GM12873 (cell line): ENCODE measurements around the gene TMEM233.

Experiments used
- CTCF ChIP-seq: IDR thresholded peaks from 2 replicates; pipeline ENCODE4 v1.5.1; 2012; ENCODE audit warnings: low read depth, mild to moderate bottlenecking, moderate library complexity, low read length, control low read depth; ENCODE audit not compliant: insufficient read depth; ENCODE audit errors: missing control alignments

TMEM233 gene

GRCh38 chr12:119613319-119613936 lies 19.9 kb downstream of the TMEM233 start:
- TF ChIP-seq CTCF = no peak

- no peak for TF ChIP-seq CTCF
These were observed 21.1 kb downstream of the TMEM233 start for GRCh38 chr12:119614705-119615104.

- TF ChIP-seq CTCF = no peak
These were observed 22.2 kb downstream of the TMEM233 start for GRCh38 chr12:119615518-119616475.

GRCh38 chr12:119620490-119620889 lies 26.9 kb downstream of the TMEM233 start:
- no peak for TF ChIP-seq CTCF

GRCh38 chr12:119621878-119622277 lies 28.3 kb downstream of the TMEM233 start:
- TF ChIP-seq CTCF = no peak

GRCh38 chr12:119624966-119625365 lies 31.4 kb downstream of the TMEM233 start:
- no peak for TF ChIP-seq CTCF

- no peak for TF ChIP-seq CTCF
These were observed 33.6 kb downstream of the TMEM233 start for GRCh38 chr12:119627019-119627643.
